ENCODE results near the gene TMEM108.

TMEM108 gene

GRCh38 chr3:133414021-133414392 is 375.8 kb downstream of the TMEM108 start:
- no peak for DNase-seq (ENCODE audit: low spot score)

- DNase-seq (ENCODE audit: low spot score) = no peak
These were observed 380.2 kb downstream of the TMEM108 start for GRCh38 chr3:133418361-133418760.

GRCh38 chr3:133419151-133419909 is 381.1 kb downstream of the TMEM108 start:
- no peak for DNase-seq (ENCODE audit: low spot score)

- DNase-seq (ENCODE audit: low spot score) = no peak
These were observed 387.0 kb downstream of the TMEM108 start for GRCh38 chr3:133424937-133425869.

- DNase-seq (ENCODE audit: low spot score) = no peak
These were observed 387.7 kb downstream of the TMEM108 start for GRCh38 chr3:133425898-133426297.

- DNase-seq (ENCODE audit: low spot score) = no peak
These were observed 388.5 kb downstream of the TMEM108 start for GRCh38 chr3:133426721-133427120.

- no peak for DNase-seq (ENCODE audit: low spot score)
These were observed 390.4 kb downstream of the TMEM108 start for GRCh38 chr3:133428552-133428951.

- no peak for DNase-seq (ENCODE audit: low spot score)
These were observed 390.9 kb downstream of the TMEM108 start for GRCh38 chr3:133429063-133429462.

GRCh38 chr3:133439563-133439962 is 401.4 kb downstream of the TMEM108 start:
- DNase-seq (ENCODE audit: low spot score) = no peak

- no peak for DNase-seq (ENCODE audit: low spot score)
These were observed 402.5 kb downstream of the TMEM108 start for GRCh38 chr3:133440652-133441051.

GRCh38 chr3:133441867-133442270 is 403.7 kb downstream of the TMEM108 start:
- DNase-seq (ENCODE audit: low spot score) = no peak

GRCh38 chr3:133442518-133442917 is 404.3 kb downstream of the TMEM108 start:
- DNase-seq (ENCODE audit: low spot score) = no peak

- DNase-seq (ENCODE audit: low spot score) = no peak
These were observed 405.6 kb downstream of the TMEM108 start for GRCh38 chr3:133443649-133444422.

GRCh38 chr3:133444423-133444774 is 406.2 kb downstream of the TMEM108 start:
- DNase-seq (ENCODE audit: low spot score) = no peak

- DNase-seq (ENCODE audit: low spot score) = no peak
These were observed 406.9 kb downstream of the TMEM108 start for GRCh38 chr3:133445108-133445507.

Data from SK-N-DZ (cell line).